A673 (cell line): Measurements from ENCODE around the gene KCNMA1.

Experiments
- CTCF ChIP-seq: fragments of 300-800, 200-600 bp; sonication (generic); conservative IDR thresholded peaks from 2 replicates; pipeline ENCODE4 v1.5.1; 2017; ENCODE audit warnings: low read depth, mild to moderate bottlenecking, antibody characterized with exemption, low read length, moderate library complexity, mixed read lengths
- EZH2 ChIP-seq: fragments of 200-600 bp; sonication (generic); IDR thresholded peaks from 2 replicates; pipeline ENCODE4 v1.6.1; 2017; ENCODE audit warnings: borderline replicate concordance, low read depth, mild to moderate bottlenecking, mixed read lengths, antibody characterized with exemption, low read length; ENCODE audit not compliant: poor library complexity, severe bottlenecking

GRCh38 chr10:76906256-76906655 lies 731.4 kb downstream of the KCNMA1 start:
- no peak for TF ChIP-seq EZH2
- no peak for TF ChIP-seq CTCF
